KG1 (cell line): Measurements from ENCODE around the gene SCN3A.

Experiments used
- DNase-seq: peaks from one replicate; lab custom pipeline; 2025; lab: John Stamatoyannopoulos, UW

Gene SCN3A

GRCh38 chr2:165203689-165204559, at the start of gene SCN3A:
SCN3A (minus strand) TSS chr2:165204050; CDS start chr2:165176394, 27,656 bp downstream.
- DNase-seq: peak; percentile 20

GRCh38 chr2:165253178-165253577, 49.3 kb upstream of the SCN3A start:
- no peak for DNase-seq

GRCh38 chr2:165251366-165251765, 47.5 kb upstream of the SCN3A start:
- no peak for DNase-seq

GRCh38 chr2:165248238-165248637, 44.4 kb upstream of the SCN3A start:
- DNase-seq: no peak

GRCh38 chr2:165245081-165245793, 41.4 kb upstream of the SCN3A start:
- DNase-seq: no peak

GRCh38 chr2:165240916-165241315, 37.1 kb upstream of the SCN3A start:
- no peak for DNase-seq

GRCh38 chr2:165239856-165240515, 36.1 kb upstream of the SCN3A start:
- no peak for DNase-seq

GRCh38 chr2:165239230-165239629, 35.4 kb upstream of the SCN3A start, which contains the start of gene SCN2A:
SCN2A (plus strand) TSS chr2:165239414; CDS start chr2:165295824, 56,410 bp downstream.
- peak; percentile 19 for DNase-seq

GRCh38 chr2:165238295-165238694, 34.4 kb upstream of the SCN3A start:
- peak; percentile 16 for DNase-seq

- DNase-seq: no peak
These were observed 33.2 kb upstream of the SCN3A start for GRCh38 chr2:165237056-165237455.

GRCh38 chr2:165227571-165227970, 23.7 kb upstream of the SCN3A start:
- DNase-seq: no peak

- DNase-seq: no peak
These were observed 21.1 kb upstream of the SCN3A start for GRCh38 chr2:165224941-165225340.

GRCh38 chr2:165219481-165219880, 15.6 kb upstream of the SCN3A start:
- DNase-seq: no peak

GRCh38 chr2:165214093-165214492, 10.2 kb upstream of the SCN3A start:
- DNase-seq: no peak

- no peak for DNase-seq
These were observed 4.2 kb upstream of the SCN3A start for GRCh38 chr2:165208094-165208493.

GRCh38 chr2:165205865-165206264, 2.0 kb upstream of the SCN3A start:
- no peak for DNase-seq

- no peak for DNase-seq
These were observed 1.6 kb downstream of the SCN3A start for GRCh38 chr2:165202239-165202638.

- DNase-seq: no peak
These were observed 5.7 kb downstream of the SCN3A start for GRCh38 chr2:165198181-165198580.

GRCh38 chr2:165197346-165197745, 6.5 kb downstream of the SCN3A start:
- no peak for DNase-seq

GRCh38 chr2:165196411-165196810, 7.4 kb downstream of the SCN3A start:
- DNase-seq: no peak

GRCh38 chr2:165193178-165193777, 10.6 kb downstream of the SCN3A start:
- no peak for DNase-seq

GRCh38 chr2:165192729-165193128, 11.1 kb downstream of the SCN3A start:
- no peak for DNase-seq
